Measurements from ENCODE around the gene MIB1. TPM values are rescaled to one million over a fixed set of nuclear protein-coding genes. Genes with fewer than 3 reads are reported as not detected.

Gene MIB1
- total and polyA plus RNA-seq, 2 experiments from 2014 or later: 8.3 to 62.3 TPM

DNA sequence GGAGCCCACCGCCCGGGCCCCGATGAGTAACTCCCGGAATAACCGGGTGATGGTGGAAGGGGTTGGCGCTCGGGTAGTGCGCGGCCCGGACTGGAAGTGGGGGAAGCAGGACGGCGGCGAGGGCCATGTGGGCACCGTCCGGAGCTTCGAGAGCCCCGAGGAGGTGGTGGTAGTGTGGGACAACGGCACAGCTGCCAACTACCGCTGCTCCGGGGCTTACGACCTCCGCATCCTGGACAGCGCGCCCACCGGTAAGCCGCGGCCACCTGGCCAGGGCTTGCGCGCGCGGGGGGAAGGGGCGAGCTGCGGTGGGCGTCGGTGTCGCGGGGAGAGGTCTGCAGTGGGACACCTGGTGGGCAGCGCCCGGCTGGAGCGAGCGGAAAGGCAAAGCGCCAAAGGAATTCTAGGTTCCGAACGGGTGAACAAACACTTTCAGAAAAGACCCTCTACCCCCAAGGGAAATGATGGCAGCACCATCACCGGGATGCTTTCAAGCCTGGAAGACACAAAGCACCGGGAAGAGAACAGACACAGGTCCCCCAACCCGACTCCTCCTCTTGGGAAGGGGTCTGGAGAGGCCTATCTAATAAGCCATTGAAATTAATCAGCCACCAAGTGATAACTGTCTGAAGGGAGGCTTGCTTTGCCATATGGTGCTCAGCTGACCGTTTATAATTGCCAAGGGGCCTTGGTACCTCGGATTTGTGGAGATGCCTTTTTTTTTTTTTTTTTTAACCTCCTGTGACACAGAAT, 1.1 kb downstream of the MIB1 start:
- no peak for TF ChIP-seq EZH2 (IDR thresholded peaks at IDR 0.05; ENCODE audit: borderline replicate concordance)
- no peak for TF ChIP-seq EZH2phosphoT487 (IDR thresholded peaks at IDR 0.05; ENCODE audit: low read depth, severe bottlenecking, unreplicated experiment)
- no peak for TF ChIP-seq CTCF (IDR thresholded peaks at IDR 0.05; ENCODE audit: poor library complexity)
- peaks cover 54% of the 10 kb centered on the region for H3K79me2 ChIP-seq
- H3K9me2 ChIP-seq (replicated peaks; ENCODE audit: insufficient read depth): no peaks in the 10 kb centered on the region
- no peaks in the 10 kb centered on the region for H3K9me3 ChIP-seq (ENCODE audit: low read depth)
- peak overlapping the region; percentile 92 for H3K4me2 ChIP-seq
- H3K27ac ChIP-seq: peak overlapping the region; percentile 98
- 2% methylated on average over 37 of the region's 49 CpGs for WGBS (ENCODE audit: low lambda C conversion rate, missing lambda C conversion rate)
- H3K36me3 ChIP-seq (replicated peaks; ENCODE audit: insufficient read depth, low read depth): no peaks in the 10 kb centered on the region
- no peaks in the 10 kb centered on the region for H3K27me3 ChIP-seq
- DNase-seq (ENCODE audit: low spot score): peak; percentile 22
- peaks cover 52% of the 10 kb centered on the region for H4K20me1 ChIP-seq (ENCODE audit: insufficient read depth, poor library complexity, severe bottlenecking)
- peak overlapping the region; percentile 68 for H2AFZ ChIP-seq
- H3K4me1 ChIP-seq (ENCODE audit: insufficient read depth): peaks cover 9% of the 10 kb centered on the region
- H3K4me3 ChIP-seq: peak overlapping the region; percentile 62

GRCh38 chr18:21742315-21742687, 1.7 kb downstream of the MIB1 start:
- 40% methylated on average over 5 of the region's 5 CpGs for WGBS (ENCODE audit: low lambda C conversion rate, missing lambda C conversion rate)
- Histone ChIP-seq H3K27me3 (no peaks in the 10 kb centered on the region), H2AFZ (no peak overlapping the region), H3K9me2 (replicated peaks; ENCODE audit: insufficient read depth) (no peaks in the 10 kb centered on the region), H3K4me2 (peak overlapping the region; percentile 92), H3K4me3 (peak overlapping the region; percentile 62), H3K27ac (peak overlapping the region; percentile 98), H4K20me1 (ENCODE audit: insufficient read depth, poor library complexity, severe bottlenecking) (peaks cover 58% of the 10 kb centered on the region), H3K4me1 (ENCODE audit: insufficient read depth) (peaks cover 11% of the 10 kb centered on the region), H3K9me3 (ENCODE audit: low read depth) (no peaks in the 10 kb centered on the region), H3K36me3 (replicated peaks; ENCODE audit: insufficient read depth, low read depth) (no peaks in the 10 kb centered on the region), H3K79me2 (peaks cover 60% of the 10 kb centered on the region)
- TF ChIP-seq EZH2 (IDR thresholded peaks at IDR 0.05; ENCODE audit: borderline replicate concordance) (no peak), EZH2phosphoT487 (IDR thresholded peaks at IDR 0.05; ENCODE audit: low read depth, severe bottlenecking, unreplicated experiment) (no peak), CTCF (IDR thresholded peaks at IDR 0.05; ENCODE audit: poor library complexity) (no peak)
- peak; percentile 15 for DNase-seq (ENCODE audit: low spot score)

GRCh38 chr18:21743166-21743832, 2.7 kb downstream of the MIB1 start:
- H4K20me1 ChIP-seq (ENCODE audit: insufficient read depth, poor library complexity, severe bottlenecking): peaks cover 67% of the 10 kb centered on the region
- TF ChIP-seq EZH2phosphoT487 (IDR thresholded peaks at IDR 0.05; ENCODE audit: low read depth, severe bottlenecking, unreplicated experiment): no peak
- TF ChIP-seq CTCF (IDR thresholded peaks at IDR 0.05; ENCODE audit: poor library complexity): no peak
- TF ChIP-seq EZH2 (IDR thresholded peaks at IDR 0.05; ENCODE audit: borderline replicate concordance): no peak
- peaks cover 70% of the 10 kb centered on the region for H3K79me2 ChIP-seq
- H2AFZ ChIP-seq: no peak overlapping the region
- no peaks in the 10 kb centered on the region for H3K9me2 ChIP-seq (replicated peaks; ENCODE audit: insufficient read depth)
- peak overlapping the region; percentile 92 for H3K4me2 ChIP-seq
- H3K9me3 ChIP-seq (ENCODE audit: low read depth): no peaks in the 10 kb centered on the region
- no peak overlapping the region for H3K27ac ChIP-seq
- DNase-seq (ENCODE audit: low spot score): no peak
- WGBS (ENCODE audit: low lambda C conversion rate, missing lambda C conversion rate): 77% methylated on average over 7 of the region's 7 CpGs
- H3K4me3 ChIP-seq: no peak overlapping the region
- H3K27me3 ChIP-seq: no peaks in the 10 kb centered on the region
- H3K4me1 ChIP-seq (ENCODE audit: insufficient read depth): peaks cover 13% of the 10 kb centered on the region
- no peaks in the 10 kb centered on the region for H3K36me3 ChIP-seq (replicated peaks; ENCODE audit: insufficient read depth, low read depth)

All from hepatocyte (in vitro differentiated cells).